ENCODE results near the gene AKR1C2.
"Not testable (repeated sequence)": the region's sequence is repeated elsewhere in the genome, so short reads cannot be mapped to it uniquely, and the experiment has no call there.

DNA sequence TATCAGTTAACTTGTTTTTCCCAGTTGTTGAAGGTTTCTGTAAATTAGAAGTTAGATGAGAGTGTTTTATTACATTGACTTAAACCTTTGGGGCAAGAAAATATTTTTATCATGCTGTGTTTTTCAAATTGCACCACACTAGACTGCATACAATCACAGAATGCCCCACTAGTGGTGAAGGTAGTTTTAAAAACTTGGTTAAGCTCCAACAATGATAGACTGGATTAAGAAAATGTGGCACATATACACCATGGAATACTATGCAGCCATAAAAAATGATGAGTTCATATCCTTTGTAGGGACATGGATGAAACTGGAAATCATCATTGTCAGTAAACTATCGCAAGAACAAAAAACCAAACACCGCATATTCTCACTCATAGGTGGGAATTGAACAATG lies 33.3 kb downstream of the AKR1C2 start:
- not testable (repeated sequence) for TF ChIP-seq POLR2A, CTCF (IDR thresholded peaks at IDR 0.05)
